HG02798 (cell line): ENCODE results near the gene ITSN2.

Experiments used
- ATAC-seq: cut with Tn5 transposase; IDR thresholded peaks from one replicate; pipeline ENCODE4 v1.9.1; 2021; ENCODE audit warnings: mild to moderate bottlenecking; ENCODE audit not compliant: unreplicated experiment, poor library complexity

Gene ITSN2

DNA sequence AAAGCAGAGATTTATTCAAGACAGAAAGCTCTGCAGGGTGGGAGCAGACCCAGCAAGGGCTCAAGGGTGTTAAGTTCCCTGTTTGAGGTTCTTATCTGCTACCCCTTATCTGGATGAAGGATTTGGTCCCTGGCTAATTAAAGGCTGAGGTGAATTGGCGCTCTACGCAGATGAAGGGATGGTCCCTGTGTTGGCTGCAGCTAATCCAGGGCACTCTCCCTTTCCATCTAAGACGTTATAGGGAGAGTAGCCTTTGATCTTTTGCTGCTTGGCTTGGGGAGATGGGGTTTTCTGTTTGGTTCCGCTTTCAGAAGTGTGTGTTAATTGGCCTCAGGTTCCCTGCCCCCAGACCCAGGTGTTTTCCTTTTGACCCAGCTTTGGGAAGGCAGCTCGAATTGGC is 168.5 kb downstream of the ITSN2 start:
- ATAC-seq, result no peak

DNA sequence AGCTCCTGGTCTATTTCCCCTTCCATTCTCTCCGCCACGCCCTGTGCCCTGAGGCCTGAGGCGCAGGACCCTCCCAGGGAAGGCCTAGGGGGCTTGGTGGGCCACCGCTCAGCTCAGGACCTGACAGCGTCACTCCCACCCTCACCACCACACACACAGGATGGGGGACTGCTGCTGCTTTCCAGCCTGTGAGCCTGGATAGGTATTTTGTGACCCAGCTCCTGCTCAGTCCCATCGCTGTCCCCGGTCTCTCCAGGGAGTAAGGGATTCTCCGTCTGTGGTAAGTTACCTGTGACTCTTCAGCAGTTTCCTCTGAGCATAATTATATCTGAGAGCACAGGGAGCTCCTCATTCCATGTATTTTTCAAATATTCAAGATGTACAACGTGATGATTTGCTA is 169.2 kb downstream of the ITSN2 start:
- no peak for ATAC-seq

DNA sequence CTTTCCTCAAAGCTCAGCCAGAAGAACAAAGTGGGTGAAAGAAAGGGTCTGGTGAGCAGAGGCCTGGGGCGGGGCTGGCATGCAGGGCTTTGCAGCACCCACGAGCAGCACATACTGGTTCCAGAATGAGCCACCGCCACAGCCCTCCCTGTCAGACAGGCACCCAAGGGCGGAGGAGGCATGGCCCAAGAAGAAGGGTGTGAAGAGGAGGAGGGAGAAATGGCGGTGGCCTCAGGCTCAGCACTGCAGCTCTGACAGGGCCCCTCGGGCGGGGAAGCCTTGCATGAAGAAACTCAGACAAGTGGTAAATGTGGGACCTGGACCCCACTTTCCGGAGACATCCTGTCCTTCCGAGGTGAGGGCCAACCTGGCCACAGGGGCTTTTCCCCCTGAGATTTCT is 169.8 kb downstream of the ITSN2 start:
- no peak for ATAC-seq

DNA sequence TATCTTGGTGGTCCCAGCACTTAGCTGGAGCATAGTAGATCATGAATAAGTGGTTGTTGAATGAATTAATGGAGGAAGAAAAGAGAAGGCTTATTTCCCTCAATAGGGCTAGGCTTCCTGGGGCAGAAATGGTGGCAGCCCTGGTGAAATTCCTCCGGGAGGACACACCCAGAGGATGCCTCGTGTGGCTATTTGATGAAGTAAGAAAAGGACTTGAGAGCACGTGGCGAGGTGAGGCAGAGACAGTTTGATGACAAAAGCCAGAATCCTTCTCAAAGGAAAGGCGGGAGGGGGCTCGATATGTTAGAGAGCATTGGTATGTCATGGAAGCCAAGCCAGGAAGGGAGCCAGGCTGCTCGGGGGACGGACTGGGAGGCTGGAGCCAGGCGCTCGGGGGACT is 170.8 kb downstream of the ITSN2 start:
- ATAC-seq, result no peak

DNA sequence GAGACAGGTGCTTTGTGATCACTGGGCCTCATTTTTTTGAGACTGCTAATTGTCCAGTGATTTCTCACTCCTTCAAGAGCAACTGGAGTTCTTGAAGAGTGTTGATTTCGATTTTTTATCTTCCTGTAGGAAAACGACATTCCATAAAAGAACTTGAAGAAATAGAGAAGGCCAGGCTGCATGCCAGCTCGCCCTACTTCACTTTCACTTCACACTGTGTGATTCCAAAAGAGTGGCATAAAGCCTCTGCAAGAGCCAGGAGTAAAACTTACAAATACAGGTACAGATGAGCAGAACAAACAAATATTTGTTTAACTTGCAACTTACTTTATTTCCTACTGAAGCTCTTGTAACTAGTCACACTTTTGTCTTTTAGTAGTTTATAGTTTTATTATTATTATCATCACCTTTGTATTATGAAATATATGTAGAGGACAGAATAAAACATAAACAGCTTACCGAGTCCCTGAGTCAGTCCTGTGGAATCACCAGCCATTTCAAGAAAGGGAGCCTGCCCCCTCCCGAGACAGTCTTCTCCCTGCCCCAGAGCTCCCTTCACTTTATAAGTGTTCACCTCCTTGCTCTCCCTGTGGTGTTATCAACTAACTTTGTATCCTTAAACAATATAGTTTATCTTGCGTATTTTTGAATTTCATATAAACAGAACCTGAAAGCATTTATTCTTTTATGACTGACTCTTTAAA is 176.8 kb downstream of the ITSN2 start:
- ATAC-seq, result no peak

DNA sequence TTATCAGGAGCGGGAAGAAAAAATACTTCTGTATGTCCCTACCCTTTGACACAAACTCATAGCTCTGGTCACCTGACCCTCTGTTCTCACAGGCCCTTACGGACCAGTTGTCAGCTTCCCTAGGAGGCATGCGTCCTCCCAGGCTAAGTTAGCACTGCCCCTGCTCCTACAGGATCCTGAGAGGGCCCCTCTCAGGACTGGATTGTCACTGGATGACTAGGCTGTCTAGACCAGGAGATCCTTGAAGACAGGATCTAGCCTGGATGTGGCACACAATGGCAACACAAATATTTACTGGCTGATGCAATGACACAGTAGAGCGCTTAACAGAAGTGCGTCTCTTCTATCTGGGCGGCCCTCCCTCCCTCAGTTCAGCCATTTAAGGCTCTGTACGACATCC is 177.8 kb downstream of the ITSN2 start:
- no peak for ATAC-seq

DNA sequence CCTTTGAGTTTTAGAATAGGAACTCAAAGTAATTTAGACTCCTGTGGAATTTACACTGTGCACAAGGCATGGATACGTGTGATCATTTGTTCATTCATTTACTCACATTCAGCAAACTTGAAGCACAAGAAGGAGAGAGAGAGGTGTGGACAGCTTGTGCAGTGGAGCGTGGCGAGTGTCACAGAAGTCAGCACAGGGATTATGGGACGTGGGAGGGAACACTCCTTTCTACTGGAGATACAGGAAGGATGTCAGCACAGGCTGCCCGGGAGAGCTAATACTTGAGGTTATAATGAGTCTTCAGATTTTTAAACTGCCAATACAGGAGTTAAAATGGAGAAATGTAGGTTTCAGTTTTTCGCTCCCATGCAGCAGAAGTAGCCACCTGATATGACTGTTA is 178.5 kb downstream of the ITSN2 start:
- no peak for ATAC-seq

DNA sequence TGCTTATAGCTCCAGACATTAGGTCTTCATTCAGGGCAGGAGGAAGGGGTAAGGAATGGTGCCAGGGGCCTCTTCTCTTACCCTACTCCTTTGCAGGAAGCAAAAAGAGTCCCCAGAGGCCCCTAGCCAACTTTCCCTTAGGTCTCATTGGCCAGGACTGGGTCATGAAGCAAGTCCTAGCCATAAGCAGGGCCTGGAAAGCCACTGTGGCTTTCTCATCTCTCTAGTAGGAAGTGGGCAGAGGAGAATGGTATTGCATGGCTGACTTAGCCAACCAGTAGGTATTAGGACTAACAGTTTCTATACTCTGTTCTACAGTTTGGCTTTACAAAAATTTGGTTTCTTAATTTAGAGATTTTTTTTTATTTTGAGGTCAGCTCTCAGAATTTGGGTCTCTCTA is 180.7 kb downstream of the ITSN2 start:
- no peak for ATAC-seq

DNA sequence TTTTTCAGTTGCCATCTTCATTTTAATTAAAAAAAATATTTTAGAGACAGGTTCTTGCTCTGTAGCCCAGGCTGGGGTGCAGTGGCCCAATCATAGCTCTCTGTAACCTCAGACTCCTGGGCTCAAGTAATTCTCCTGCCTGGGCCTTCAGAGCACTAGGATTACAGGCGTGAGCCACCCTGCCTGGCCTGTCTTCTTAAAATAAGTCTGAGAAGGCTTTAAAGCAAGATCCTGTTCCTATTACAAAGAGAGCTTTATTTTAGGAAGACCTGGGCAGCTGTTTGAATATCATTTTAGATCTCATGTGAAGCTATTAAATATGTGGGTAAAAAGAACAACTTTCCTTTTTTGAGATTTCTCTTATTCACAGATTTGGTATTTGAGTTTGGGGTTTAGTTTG is 184.0 kb downstream of the ITSN2 start:
- ATAC-seq, result no peak

DNA sequence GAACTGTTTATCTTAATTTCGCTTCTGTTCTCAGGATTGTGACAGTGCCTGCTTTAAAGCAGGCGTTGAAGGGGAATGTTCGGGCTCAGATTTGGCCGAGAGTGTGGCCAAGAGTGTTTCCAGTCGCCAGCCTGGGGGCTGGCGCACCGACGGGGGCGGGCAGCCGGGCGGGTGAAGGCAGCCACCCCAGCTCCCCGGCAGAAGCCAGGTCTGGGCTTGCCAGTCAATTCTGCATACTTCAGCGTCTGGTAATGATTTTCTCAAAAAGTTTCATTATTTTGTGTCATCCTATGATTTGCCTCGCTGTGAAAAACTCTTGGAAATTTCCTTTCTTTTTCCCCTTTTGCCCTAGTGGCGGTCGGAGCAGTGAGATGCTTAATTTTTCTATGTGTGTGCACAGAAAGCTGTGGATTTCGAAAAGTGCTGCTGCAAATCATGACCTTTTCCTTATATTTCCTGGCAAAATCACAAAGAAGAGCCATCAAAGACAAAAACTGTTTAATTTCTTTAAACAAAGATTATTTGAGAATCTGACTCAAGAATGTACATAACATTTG is 184.6 kb downstream of the ITSN2 start:
- ATAC-seq, result no peak

DNA sequence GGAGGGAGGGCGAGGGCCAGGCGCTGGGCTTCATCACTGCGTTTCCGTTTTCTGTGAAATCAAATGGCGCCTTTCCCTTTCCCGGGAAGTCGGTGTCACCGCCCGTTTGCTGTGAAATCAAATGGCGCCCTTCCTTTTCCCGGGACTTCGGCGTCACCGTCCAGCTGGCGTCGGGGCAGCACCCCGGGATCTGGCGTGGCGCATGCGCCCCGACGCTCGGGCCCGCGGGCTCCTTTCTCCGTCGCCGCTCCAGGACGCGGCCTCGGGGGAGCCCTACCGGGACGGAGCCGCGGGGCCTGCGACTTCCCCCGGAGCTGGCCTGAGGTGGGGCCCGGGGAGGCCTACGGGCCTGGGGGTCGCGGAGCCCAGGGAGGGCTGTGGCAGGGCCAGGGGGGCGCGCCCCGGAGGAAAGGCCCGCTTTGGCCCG is 185.5 kb downstream of the ITSN2 start, which contains the start of gene FAM228A:
FAM228A (plus strand) TSS at position 203 of the 427 bp plus-strand sequence. CDS start 428 bp downstream, outside the sequence.
- no peak for ATAC-seq

DNA sequence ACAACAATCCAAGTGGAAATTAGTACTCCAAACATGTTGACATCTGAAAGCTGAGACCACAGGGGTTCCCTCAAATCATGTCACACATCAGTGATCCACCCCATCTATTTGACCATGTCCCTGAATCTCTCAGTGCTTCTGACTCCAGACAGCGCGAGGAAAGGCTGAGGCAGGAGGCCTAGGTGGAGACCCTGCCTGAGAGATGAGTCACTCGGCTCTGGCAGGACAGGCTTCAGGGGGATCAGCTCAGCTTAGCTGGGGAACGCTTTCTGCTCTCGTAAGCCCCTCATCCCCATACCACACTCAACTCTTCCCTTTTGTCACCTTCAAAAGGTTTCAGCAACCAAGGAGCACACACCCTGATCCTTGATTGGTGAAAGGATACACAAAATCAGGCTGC is 191.3 kb downstream of the ITSN2 start:
- no peak for ATAC-seq

DNA sequence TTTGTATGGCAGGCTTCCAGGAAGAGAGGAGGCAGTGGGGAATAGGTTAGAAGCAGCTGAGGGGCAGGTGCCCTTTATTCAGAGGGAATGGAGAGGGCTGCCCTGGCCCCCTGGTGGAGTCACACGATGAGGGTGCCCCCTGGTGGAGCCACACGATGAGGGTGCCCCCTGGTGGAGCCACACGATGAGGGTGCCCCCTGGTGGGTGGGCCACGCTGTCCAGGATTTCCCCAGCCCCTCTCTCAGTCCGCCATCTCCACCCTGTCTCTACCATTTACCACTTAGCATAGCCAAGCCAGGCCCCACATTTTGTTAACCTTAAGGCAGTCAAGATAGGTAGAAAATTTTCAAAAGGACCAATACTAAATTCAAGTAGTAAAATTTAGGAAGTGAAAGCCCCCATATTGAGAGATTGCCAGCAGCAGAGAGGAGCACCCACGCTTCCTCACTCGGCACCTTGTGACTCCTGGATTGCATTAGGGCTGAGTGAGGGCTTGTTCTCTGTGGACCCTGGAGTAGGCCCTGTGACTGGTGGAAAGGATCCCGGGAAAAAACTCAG is 195.8 kb downstream of the ITSN2 start:
- peak; percentile 89 for ATAC-seq

DNA sequence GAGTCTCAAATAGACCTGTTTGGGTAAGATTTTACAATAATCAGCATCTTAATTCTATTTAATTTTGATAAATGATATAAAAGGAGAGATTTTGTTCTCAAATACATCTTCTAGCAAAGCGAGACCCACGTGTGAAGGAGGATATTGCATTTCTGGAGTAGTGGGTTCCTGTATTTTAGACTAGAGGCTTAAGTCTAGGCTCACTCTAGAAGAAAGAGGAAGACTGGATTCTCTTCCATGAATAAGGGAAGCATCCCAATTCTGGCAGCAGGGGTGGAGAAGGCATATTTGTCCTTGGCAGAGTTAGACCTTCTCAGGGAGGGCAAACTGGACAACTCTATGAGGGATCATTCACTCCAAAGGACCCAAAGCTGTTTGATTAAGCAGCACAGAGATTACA is 196.7 kb downstream of the ITSN2 start:
- ATAC-seq, result no peak

DNA sequence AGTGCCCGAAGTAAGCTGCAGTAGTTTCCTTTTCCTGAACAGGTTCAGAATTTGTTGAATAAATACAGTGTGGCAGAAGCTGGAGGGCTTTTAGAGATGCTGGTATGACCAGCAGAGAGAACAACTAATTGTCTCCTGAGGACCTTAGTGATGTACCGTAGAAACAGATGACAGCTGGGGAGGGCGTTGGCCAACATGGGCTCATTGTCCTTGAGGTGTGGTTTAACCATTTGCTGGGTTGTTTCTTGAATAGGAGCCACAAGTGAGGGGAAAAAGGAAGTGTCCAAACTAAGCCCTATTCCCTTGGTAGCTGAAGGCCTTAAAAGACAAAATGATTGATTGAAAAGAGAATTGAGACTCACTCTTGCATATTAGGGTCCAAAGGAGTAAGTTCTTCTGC is 197.2 kb downstream of the ITSN2 start:
- ATAC-seq, result no peak

DNA sequence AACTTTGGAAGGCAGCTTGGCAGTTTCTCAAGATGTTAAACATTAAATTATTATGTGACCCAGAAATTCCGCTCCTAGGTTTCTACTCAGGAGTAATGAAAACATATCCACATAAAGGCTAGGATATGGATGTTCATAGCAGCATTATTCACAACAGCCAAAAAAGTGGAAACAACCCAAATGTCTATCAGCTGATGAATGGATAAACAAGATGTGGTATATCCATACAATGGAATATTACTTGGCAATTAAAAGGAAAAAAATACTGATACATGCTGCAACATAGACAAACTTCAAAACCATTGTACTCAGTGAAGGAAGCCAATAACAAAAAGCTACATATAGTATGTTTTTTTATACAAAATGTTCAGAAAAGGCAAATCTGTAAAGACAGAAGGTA is 197.8 kb downstream of the ITSN2 start:
- no peak for ATAC-seq

DNA sequence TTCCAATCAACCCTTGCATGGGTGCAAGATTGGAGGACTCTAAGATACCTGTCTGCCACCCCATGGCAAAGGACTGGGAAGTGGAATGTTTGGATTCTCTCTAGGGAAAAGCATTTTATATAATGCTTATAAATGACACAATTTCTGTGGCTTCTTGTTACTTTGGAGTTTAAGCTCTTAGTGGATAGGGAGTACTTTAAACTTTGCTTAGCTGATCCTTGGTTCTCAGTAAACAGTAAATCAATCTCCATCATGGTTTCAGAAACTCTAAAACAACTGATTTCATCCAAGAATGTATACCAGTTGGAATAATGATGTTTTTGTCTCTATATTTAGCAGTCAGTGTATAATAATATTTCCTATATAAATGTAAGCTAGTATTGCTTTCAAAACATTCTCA is 199.6 kb downstream of the ITSN2 start:
- ATAC-seq, result no peak

DNA sequence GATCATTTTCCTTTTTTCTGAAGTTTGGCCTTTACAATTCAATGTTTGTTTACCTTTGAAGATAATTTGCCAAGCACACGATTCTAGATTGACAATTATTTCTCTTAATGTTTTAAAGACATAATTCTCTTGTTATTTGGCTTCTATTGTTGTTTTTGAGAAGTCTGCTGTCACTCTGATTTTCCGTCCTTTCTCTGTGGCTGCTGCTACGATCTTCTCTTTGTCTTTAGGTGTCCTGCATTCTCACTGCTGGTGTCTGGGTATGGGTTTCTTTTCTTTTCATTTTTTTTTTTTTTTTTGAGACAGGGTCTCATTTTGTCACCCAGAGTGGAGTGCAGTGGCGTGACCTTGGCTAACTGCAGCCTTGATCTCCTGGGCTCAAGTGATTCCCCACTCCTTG is 200.6 kb downstream of the ITSN2 start:
- ATAC-seq, result no peak

DNA sequence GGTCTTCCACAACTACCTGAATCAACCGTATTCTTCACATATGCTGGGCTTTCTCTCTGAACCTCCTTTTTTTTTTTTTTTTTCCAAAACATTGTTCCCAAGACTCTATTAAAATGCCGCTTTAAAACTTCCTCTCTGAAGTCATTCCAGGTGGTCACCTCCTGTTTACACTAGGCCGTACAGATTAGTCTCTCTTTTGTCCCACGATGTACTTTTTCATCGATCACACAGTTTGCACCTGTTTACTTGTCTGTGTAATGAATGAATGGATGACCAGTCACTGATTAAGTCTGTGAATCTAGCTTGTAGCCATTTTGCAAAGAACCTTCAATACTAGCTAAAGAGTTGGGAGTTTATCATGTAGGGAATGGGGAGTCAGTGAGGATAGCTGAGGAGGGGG is 202.2 kb downstream of the ITSN2 start:
- no peak for ATAC-seq

DNA sequence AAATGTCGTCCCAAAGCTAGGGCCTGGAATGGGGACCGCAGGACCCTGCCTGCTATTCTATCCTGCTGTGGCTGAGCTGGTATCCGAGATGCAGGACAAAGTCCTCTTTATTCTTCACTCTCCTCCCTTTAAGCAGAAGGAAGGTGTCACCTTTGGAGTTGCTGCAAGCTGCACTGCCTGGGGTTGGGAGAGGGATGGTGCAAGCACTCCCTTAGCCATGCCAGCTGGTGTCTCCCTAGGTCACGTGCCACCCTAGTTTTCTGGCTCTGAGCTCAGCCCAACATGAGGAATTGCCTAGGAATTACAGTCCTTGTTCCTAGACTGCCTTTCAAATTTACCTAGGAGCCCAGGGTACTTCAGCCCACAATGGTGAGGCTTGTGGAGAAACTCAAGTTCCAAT is 206.9 kb downstream of the ITSN2 start:
- no peak for ATAC-seq
